GM21786 (cell line): ENCODE results near the gene DCDC2.
"Not testable (repeated sequence)": the region's sequence is repeated elsewhere in the genome, so short reads cannot be mapped to it uniquely, and the experiment has no call there.

ENCODE experiments used
- ATAC-seq: cut with Tn5 transposase; IDR thresholded peaks from one replicate; pipeline ENCODE4 v1.9.1; 2021; ENCODE audit not compliant: unreplicated experiment

The DCDC2 gene

DNA sequence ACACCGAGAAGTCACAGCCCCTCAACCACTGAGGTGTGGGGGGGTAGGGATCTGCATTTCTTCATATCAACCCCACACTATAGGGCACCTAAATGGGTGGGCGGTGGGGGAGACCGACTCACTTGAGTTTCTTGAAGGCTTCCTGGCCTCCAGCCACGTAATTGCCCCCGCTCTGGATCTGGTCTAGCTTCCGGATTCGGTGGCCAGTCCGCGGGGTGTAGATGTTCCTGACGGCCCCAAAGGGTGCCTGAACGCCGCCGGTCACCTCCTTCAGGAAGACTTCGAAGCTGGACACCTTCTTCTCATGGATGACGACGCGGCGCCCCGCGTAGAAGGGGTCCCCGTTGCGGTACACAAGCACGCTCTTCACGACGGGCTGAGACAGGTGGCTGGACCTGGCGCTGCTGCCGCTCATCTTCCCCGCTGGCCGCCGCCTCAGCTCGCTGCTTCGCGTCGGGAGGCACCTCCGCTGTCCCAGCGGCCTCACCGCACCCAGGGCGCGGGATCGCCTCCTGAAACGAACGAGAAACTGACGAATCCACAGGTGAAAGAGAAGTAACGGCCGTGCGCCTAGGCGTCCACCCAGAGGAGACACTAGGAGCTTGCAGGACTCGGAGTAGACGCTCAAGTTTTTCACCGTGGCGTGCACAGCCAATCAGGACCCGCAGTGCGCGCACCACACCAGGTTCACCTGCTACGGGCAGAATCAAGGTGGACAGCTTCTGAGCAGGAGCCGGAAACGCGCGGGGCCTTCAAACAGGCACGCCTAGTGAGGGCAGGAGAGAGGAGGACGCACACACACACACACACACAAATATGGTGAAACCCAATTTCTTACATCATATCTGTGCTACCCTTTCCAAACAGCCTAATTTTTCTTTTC, at the start of gene DCDC2:
DCDC2 (minus strand) TSS at position 724 of the 883 bp plus-strand sequence; CDS start at position 415, 309 bp downstream.
- no peak for ATAC-seq

DNA sequence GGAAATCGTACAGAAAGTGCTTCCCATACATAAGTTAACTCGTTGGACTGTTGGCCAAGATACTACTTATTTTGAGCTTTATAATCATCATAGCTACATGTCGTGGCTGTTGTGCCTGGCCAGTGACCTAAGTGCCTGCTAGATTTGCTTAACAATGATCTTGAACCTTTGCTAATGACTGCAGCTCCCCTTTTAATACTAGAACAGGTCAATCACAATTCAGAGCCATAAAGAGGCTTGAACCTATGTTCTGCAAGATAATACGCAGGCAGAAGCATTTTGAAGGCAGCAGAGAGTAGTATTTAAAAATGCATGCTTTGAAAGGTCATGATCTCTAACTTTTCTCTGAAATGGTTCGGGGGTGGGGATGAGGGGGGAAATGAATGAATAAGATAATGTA, 47.4 kb upstream of the DCDC2 start:
- ATAC-seq: no peak

DNA sequence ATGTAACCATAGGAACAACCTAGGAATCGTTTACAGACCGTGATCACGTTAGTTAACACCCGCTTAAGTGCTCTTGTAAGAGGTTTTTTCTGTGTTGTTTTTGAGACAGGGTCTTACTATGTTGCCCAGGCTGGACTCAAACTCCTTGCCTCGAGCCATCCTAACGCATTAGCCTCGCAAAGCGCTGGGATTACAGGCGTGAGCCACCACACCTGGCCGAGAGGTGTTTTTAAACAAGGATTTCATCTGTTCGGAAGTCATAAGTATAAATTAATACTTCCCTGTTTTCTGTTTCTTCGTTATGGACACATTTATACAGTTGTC, 45.6 kb upstream of the DCDC2 start:
- ATAC-seq: no peak

DNA sequence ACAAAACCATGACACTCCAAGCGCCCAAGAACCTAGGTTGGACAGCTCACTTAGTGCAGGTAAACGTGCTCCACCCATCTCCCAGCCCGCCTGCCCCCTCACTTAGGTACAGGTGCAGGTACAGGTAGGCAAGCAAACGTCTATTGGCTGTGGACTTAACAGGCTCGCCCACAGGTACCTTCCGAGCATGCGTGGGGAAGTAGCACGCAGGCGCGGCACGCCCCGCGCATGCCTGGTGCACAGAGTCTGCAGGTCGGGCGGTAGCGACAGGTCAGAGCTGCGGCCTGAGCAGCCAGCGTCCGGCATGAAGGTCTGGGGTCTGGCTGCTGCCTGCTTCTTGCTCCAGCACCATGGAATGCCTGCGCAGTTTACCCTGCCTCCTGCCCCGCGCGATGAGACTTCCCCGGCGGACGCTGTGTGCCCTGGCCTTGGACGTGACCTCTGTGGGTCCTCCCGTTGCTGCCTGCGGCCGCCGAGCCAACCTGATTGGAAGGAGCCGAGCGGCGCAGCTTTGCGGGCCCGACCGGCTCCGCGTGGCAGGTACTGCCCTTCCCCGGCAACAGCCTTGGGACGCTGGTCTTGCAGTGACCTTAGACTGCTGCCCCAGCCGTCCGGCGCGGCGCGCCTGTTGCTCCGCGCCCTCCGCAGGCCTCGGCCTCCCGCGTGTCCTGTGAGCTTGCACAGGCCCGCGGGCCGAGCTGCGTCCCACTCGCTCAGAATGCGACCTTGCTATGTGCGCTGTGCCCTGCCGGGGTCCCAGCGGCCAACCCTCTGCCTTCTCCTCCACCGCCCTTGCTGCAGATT, 45.0 kb upstream of the DCDC2 start, which contains the start of gene MRS2:
MRS2 (plus strand) TSS at position 240 of the 804 bp plus-strand sequence; CDS start at position 351, 111 bp downstream.
- peak; percentile 97 for ATAC-seq

DNA sequence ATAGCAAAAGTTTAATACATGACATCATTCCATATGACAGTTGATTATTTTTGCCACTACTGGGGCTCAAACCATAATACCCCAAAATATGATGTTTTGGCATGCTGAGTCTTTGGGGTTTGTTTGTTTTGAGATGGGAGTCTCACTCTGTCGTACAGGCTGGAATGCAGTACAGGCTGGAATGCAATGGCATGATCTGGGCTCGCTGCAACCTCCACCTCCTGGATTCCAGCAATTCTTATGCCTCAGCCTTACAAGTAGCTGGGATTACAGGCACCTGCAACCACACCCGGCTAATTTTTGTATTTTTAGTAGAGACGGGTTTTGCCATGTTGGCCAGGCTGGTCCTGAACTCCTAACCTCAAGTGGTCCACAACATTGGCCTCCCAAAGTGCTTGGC, 43.6 kb upstream of the DCDC2 start:
- ATAC-seq: no peak

DNA sequence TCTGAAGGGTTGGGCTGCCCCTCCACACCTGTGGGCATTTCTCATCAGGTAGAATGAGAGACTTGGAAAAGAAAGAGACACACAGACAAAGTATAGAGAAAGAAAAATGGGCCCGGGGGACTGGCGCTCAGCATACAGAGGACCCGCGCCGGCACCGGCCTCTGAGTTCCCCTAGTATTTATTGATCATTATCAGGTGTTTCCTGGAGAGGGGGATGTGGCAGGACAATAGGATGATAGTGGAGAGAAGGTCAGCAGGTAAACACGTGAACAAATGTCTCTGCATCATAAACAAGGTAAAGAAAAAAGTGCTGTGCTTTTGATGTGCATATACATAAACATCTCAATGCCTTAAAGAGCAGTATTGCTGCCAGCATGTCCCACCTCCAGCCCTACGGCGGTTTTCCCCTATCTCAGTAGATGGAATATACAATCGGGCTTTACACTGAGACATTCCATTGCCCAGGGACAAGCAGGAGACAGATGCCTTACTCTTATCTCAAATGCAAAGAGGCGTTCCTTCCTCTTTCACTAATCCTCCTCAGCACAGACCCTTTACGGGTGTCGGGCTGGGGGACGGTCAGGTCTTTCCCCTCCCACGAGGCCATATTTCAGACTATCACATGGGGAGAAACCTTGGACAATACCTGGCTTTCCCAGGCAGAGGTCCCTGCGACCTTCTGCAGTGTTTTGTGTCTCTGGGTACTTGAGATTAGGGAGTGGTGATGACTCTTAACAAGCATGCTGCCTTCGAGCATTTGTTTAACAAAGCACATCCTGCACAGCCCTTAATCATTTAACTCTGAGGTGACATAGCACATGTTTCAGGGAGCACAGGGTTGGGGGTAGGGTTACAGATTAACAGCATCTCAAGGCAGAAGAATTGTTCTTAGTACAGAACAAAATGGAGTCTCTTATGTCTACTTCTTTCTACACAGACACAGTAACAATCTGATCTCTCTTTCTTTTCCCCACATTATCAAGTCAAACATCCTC, 42.5 kb upstream of the DCDC2 start:
- not testable (repeated sequence) for ATAC-seq

DNA sequence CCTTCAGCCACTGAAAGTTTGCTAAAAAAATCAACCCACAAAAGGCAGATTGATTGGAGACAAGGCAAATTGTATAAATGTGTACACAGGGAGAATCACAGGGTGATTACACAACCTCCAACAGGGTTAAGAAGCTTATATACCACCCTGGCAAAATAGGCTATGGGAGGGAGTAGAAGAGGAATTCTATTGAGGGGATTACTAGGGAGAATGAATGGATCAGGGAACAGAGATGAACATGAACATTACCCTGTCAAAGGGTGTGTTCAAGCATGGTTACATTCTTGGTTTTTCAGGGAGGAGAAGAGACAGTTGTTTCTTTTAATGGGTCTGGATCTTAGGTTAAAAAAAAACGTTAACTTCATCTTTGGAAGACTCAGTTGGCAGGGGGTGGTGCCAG, 39.8 kb upstream of the DCDC2 start:
- no peak for ATAC-seq

DNA sequence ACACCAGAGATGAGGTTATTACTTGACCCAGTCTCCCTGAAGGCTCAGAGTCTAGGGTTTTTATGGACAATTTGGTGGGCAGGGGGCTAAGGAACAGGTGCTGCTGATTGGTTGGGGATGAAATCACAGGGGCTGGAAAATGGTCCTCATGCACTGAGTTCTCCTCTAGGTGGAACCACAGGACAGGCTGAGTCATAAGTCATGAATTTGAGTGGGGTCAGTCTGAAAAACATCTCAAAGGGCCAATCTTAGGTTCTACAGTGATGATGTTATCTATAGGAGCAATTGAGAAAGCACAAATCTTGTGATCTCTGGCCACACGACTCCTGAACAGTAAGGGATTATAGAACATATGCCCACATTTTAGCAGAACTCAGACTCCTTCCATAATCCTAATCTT, 39.0 kb upstream of the DCDC2 start:
- ATAC-seq: no peak

DNA sequence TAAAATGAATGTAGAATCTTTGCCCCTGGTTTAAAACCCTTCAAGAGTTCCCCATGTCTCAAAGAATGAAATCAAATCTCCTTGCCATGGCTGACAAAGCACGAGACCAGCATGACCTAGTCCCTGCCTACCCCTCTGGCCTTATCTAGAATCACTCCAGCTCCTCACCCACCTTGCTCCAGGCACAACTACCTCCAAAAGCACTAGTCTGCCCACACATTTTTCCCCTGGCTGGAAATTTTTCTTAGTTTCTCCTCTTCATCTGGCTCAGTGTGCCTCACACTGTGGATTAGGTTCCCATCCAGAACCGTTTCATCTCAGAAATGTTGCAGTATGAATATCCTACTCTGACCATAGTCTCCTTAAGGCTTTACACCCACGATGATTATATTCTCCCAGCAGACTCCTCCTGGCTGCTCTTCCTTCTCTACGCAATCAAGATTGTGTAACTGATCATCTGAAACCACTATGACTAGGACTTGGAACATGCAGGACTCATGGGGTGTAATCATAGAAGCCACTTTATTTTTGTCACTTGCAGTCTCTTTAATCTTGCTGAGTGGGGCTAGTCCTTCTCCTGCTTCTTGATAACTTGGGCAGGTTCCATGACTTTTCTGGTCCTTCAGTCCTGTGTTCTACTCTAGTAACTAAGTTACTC, 37.0 kb upstream of the DCDC2 start:
- no peak for ATAC-seq

DNA sequence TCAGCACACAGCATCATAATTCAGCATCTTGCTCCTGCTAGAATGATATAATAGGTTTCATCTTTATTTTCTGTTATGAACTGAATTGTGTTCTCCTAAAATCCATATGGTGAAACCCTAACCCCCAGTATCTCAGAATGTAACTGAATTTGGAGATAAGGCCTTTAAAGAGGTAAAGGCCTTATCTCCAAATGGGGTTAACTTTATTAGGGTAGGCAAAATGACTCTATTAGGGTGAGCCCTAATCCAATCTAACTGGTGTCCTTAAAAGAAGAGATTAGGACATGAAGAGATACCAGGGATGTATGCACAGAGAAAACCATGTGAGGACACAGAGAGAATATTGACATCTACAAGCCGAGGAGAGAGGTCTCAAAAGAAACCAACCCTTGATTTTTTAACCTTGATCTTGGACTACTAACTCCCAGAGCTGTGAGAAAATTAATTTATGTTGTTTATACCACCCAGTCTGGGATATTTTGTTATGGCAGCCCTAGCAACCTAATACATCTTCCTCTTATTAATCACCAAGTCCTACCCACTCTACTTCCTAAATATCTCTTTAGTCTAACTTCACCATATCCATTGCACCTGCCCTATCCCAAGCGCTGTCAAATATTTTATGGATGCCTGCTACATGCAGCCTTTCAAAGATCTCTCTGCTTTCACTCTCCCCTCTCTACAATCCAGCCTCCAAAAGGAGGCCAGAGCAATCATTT, 36.4 kb upstream of the DCDC2 start:
- no peak for ATAC-seq

DNA sequence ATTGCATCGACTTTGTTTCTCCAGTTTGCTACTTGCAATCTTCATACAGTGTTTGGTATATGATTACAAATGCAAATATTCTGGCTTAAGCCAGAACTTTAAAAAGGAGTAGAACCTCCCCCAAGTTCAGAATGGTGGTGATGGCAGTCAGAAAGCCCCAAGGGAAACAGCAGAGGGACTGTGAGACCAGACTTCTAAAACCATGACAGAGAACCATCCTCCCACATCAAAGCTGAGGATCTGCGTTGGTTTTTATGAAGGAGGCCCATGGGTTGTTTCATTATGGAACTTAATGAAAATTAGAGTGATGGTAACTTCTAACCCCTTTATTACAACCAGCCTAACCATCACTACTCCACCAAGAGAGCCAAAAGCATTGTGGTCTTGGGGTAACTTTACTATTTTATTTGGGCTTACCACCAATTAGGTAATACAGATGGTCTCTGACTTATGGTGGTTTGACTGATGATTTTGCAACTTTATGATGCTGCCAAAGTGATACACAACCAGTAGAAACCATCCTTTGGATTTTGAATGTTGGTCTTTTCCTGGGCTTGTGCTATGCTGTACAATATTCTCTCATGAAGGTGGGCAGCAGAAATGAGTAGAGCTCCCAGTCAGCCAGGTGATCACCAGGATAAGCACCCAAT, 34.0 kb upstream of the DCDC2 start:
- ATAC-seq: peak; percentile 84

DNA sequence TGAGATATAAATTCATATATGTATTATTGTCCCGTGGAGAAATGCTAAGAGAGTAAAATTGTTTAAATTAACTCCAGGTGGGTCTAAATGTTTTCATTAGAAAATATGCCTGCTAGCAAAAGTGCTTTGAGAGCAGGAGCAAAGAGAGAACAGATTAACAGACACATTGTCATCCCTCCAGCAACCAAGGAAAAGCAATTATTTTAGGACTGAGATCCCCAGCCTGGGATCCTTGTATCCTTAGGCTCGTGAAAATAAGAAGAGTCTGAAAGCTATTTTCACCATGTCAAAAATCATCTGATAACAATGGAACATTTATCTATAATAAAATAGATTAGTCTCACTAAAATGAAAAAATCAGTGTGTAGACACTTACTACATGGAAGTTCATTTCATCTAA, 33.3 kb upstream of the DCDC2 start:
- no peak for ATAC-seq

DNA sequence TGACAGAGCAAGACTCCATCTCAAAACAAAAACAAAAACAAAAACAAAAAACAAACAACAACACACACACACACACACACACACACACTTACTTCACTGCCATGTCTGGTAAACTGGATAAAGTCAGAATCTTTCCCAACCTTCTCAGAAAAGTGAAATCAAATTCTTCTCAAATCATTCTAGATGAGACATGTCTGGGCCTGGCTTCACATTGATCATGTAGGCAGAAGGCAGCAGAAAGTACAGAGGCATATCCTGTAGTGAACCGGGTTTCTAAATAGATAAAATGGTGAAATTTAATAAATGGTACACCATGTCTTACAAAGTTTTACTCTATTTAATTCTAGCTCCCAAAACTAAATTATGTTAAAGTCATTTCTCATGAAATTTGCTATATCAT, 30.0 kb upstream of the DCDC2 start:
- no peak for ATAC-seq

DNA sequence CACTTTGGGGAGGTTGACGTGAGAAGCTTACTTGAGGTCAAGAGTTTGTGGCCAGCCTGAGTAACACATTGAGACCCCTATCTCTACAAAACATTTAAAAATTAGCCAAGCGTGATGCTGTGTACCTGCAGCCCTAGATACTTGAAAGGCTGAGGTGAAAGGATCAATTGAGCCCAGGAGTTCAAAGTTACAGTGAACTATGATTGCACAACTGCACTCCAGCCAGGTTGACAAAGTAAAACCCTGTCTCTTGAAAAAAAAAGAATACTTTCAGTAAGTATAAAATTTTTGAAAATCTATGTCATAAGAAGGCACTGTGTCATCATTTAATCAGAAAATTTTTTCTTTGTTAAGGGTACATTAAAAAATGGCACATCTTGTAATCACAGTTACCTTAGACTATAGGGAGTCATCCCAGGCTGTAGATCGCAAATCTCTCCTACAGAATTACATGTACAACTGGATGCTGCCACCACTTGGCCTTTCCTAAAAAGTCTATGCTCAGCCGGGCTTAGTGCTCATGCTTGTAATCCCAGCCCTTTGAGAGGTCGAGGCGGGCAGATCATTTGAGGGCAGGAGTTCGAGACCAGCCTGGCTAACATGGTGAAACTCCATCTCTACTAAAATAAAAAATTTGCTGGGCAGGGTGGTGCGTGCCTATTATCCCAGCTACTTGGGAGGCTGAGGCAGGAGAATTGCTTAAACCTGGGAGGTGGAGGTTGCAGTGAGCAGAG, 27.8 kb upstream of the DCDC2 start:
- ATAC-seq: no peak

DNA sequence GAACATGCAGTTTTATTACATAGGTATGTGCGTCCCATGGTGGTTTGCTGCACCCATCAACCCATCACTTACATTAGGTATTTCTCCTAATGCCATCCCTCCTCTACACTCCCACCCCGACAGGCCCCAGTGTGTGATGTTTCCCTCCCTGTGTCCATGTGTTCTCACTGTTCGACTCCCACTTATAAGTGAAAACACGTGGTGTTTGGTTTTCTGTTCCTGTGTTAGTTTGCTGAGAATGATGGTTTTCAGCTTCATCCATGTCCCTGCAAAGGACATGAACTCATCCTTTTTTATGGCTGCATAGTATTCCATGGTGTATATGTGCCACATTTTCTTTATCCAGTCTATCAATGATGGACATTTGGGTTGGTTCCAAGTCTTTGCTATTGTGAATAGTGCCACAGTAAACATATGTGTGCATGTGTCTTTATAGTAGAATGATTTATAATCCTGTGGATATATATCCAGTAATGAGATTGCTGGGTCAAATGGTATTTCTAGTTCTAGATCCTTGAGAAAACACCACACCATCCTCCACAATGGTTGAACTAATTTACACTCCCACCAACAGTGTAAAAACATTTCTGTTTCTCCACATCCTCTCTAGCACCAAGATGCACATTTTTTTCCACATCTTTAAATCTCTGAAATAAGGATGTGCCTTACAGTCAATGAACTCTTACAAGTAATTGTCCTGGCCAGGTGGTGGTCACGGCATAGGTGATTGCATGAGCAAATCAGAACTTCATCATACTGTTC, 26.7 kb upstream of the DCDC2 start:
- not testable (repeated sequence) for ATAC-seq

DNA sequence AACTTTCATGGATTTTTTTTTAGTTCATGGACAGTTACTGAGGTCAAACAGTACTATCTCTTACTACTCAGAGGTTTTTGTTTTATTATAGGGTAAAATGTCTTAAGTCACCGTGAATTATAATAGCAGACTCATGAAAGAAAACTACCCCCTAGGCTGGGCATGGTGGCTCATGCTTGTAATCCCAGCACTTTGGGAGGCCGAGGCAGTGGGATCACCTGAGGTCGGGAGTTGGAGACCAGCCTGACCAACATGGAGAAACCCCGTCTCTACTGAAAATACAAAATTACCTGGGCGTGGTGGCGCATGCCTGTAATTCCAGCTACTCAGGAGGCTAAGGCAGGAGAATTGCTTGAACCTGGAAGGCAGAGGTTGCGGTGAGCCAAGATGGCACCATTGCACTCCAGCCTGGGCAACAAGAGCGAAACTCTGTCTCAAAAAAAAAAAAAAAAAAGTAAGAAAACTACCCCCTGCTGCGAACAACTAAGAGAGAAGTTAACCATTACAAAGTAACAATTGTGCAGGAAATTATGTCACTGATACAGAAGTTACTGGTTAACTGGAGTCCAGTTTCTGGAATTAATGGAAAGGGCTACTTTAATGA, 25.1 kb upstream of the DCDC2 start:
- ATAC-seq: not testable (repeated sequence)

DNA sequence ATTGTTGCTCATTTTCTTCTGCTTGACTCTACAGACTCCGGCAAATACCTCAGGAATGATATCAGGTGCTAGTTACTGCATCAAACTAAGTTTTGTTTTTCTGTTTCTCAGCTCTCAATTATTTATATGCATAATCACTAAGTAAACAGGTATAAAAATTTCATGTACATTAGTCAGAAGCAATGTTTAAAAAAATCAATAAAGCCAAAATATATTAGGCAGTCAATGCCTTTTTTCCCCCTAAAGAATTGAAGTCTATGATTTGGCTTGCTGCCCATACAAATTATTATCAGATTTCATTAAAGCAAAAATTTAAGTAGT, 24.3 kb upstream of the DCDC2 start:
- no peak for ATAC-seq
